ENCODE measurements around the gene ADD1.
"Not testable (repeated sequence)": the region's sequence is repeated elsewhere in the genome, so short reads cannot be mapped to it uniquely, and the experiment has no call there.

ADD1 gene

DNA sequence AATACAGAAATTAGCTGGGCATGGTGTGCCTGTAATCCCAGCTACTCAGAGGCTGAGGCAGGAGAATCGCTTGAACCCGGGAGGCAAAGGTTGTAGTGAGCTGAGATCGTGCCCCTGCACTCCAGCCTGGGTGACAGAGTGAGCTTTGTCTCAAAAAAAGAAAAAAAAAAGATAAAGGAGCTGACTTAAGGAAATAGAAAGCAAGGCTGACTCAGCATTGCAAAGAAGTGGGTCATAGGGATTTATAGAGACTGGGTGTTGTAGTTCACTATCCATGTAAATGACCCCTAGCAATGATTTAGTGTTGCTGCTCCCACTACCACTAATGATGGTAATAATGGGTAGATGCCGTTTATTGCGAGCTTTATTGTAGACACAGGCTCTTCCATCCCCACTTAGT, 47.6 kb downstream of the ADD1 start:
- no peak for DNase-seq

DNA sequence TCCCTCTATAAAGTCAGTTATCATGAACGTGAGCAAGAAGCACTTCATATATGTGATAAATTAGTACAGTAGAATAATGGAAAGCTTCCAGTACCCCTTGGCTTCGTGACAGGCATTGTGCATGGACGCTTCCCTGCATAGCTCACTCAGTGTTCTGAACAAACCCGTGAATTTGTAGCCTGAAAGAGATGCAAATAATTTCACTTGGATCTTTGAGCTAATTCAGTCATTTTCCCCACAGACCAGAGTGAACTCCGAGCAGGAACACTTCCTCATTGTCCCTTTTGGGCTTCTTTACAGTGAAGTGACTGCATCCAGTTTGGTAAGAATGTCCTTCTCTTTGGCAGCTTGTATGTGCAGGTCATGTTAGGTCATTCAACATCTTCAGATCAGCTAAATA, 50.1 kb downstream of the ADD1 start:
- DNase-seq: no peak

DNA sequence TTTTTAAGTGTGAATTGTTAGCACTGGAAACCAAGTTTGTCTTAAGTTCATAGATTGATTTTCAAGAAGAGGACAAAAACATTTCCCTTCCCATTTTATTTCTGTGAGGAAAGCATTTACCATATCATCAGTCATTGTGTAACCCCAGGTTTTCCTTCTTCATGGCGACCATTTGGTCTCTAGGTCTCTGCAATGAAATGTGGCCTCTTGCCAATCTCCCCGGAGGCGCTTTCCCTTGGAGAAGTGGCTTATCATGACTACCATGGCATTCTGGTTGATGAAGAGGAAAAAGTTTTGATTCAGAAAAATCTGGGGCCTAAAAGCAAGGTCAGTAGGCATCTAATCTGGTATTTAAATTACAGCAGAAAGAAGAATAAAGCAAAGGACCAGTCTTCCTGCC, 54.4 kb downstream of the ADD1 start:
- DNase-seq: no peak

DNA sequence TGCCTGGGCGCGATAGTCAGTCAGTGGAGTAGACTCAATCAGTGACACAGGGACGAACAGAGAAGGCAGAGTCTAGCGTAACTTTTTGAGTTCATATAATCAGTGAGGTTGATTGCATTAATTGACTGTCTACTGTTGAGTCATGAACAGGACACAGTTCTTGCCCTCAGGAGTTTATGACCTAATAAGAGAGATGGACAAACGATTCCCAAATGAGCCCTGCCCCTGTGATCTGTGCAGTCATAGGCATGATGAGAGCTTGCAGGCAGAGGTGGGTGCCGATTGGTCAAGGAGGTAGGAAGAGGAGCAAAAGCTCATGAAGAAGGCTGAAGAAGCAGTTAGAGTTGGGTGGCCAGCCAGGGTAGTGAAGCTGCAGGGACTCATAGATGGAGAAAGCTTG, 57.1 kb downstream of the ADD1 start:
- no peak for DNase-seq

GRCh38 chr4:2901186-2901585, 57.5 kb downstream of the ADD1 start:
- no peak for DNase-seq

GRCh38 chr4:2902126-2902525, 58.5 kb downstream of the ADD1 start:
- no peak for DNase-seq

GRCh38 chr4:2905544-2905943, 61.9 kb downstream of the ADD1 start:
- DNase-seq: no peak

DNA sequence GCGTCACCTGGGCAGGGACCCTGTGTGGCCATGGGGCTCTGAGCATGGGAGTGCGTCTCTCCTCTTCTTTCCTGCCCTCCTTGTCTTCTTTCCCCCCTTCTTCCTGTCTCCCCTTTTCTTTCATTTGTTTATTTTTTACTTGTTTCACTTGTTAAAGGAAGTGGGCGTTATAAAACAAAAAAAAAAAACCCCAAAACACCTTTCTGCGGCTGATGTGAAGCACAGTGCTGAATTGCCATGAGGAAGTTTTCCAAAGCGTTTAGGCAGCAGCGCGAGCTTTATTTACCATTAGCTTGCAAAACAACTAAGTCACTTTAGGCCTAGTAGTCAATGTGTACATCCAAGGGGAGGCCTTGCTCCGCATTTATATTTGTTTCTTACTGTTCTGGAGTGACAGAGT, 62.6 kb downstream of the ADD1 start:
- no peak for DNase-seq

DNA sequence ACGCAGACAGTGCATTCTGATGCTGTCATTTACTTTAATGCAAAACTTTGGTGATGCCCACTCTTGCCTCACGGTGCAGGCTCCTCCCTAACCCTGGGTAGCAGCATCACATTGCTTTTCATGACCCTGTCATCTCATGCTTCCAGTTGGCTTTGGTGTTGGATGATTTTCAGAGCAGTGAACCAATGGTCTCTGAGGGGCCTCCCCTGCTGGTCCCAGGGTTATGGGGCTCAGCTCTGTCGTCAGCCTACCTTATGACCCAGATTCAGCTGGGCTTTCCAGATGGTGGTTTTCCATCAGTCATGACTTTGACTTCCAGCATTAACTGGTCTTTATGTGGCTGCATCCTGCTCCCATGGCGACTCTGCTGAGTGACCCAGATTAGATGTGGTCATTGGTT, 63.6 kb downstream of the ADD1 start:
- no peak for DNase-seq

GRCh38 chr4:2907706-2908293, 64.2 kb downstream of the ADD1 start:
- no peak for DNase-seq

DNA sequence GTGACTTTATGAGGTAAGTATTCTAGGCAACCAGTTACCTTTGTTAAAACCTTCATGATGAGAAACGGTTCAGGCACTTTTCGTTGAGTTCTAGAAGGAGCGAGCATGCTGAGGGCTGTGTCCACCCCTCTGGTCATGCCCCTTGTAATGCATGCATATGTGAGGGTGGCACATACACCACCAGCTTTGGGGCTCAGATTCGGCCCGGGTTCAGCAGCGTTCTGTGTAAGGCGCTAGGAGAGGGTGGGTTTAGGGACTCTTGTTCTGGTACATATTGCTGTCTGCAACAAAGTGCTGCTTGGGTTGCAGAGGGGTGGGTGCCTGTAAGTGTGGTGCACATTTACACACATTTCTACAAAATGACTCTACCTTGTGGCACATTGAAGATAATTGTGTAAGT, 65.0 kb downstream of the ADD1 start:
- no peak for DNase-seq

- no peak for DNase-seq
These were observed 65.9 kb downstream of the ADD1 start for GRCh38 chr4:2909583-2909982.

GRCh38 chr4:2910409-2910808, 66.8 kb downstream of the ADD1 start:
- no peak for DNase-seq

- no peak for DNase-seq
These were observed 68.2 kb downstream of the ADD1 start for GRCh38 chr4:2911868-2912267.

DNA sequence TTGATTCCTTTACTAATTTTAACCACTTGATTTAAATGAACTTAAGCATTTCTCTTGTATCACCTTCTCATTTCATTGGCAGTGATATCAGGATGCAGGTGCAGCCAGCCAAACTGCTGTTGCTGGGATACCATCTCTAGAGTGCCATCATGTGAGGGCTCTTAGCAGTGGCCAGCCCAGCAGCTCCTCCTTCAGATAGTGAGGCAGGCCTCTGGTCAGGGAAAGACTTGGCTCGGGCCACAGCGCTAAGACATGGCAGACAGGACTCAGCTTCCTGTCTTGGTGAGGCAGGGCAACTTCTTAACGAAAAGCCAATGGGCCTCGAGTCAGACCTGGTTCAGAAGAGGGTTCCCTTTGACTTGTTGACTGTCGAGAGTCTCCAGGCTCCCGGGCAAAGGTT, 69.5 kb downstream of the ADD1 start:
- no peak for DNase-seq

- no peak for DNase-seq
These were observed 70.8 kb downstream of the ADD1 start for GRCh38 chr4:2914256-2915126.

DNA sequence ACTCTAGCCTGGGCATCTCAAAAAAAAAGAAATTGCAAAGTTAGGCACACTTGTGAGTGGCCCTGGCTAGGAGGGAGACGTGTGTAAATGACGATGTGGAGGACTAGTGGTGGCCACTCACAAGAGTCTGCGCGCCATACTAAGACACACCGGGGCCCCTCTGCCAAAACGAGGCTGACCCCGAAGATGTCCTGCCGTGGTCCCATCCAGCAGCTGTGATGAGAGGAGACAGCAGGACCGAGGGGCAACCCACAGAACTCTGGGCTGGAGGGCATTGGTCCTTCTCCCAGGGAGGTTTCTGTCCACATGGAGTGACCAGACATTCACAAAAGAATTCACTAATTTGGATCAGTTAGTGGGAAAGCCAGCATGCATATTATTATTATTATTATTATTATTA, 72.1 kb downstream of the ADD1 start:
- no peak for DNase-seq

DNA sequence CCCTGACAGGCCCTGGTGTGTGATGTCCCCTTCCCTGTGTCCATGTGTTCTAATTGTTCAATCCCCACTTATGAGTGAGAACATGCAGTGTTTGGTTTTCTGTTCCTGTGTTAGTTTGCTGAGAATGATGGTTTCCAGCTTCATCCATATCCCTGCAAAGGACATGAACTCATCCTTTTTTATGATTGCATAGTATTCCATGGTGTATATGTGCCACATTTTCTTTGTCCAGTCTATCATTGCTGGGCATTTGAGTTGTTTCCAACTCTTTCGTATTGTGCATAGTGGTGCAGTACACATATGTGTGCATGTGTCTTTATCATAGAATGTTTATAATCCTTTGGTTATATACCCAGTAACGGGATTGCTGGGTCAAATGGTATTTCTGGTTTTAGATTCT, 73.1 kb downstream of the ADD1 start:
- not testable (repeated sequence) for DNase-seq

DNA sequence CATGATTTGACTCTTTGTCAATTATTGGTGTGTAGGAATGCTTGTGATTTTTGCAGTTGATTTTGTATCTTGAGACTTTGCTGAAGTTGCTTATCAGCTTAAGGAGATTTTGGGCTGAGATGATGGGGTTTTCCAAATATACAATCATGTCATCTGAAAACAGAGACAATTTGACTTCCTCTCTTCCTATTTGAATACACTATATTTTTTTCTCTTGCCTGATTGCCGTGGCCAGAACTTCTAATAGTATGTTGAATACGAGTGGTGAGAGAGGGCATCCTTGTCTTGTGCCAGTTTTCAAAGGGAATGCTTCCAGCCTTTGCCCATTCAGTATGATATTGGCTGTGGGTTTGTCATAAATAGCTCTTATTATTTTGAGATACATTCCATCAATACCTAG, 74.7 kb downstream of the ADD1 start:
- DNase-seq: not testable (repeated sequence)

GRCh38 chr4:2918714-2919113, 75.1 kb downstream of the ADD1 start:
- not testable (repeated sequence) for DNase-seq

- peak; percentile 54 to 58 for DNase-seq
These were observed 78.9 kb downstream of the ADD1 start for GRCh38 chr4:2922453-2923101.

- no peak for DNase-seq
These were observed 79.5 kb downstream of the ADD1 start for GRCh38 chr4:2923141-2923551.

DNA sequence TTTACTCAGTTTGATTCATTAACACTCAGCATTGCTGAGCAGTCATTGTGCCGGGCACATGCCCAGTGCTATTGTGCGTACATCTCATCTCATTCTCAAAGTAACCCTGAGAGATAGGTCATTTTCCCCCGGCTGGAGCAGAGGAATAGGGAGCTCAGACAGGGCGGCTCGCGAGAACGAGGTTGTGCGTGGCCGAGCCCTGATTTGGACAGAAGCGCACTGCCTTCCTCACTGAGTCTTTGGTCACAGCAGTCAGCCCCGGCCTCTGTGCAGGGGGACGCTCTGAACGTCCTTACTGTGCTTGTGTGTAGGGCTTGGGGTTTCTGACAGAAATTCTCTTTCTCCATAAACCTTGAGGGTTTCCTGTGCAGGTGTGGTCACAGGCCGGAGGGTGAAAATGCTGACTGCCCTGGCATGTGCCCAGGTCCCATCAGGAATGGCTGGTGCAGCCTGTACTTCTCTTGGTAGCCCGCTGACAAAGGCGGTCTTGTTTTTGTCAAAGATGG, 80.1 kb downstream of the ADD1 start:
- no peak for DNase-seq

- DNase-seq: no peak
These were observed 80.6 kb downstream of the ADD1 start for GRCh38 chr4:2924286-2924685.
